ENCODE results near the gene TGFB1I1. TPM values are rescaled to one million over a fixed set of nuclear protein-coding genes. Genes with fewer than 3 reads are reported as not detected.
"Not testable (repeated sequence)": the region's sequence is repeated elsewhere in the genome, so short reads cannot be mapped to it uniquely, and the experiment has no call there.

Gene TGFB1I1
- total RNA-seq, 1 donor, result 9.4 TPM

- DNase-seq (ENCODE audit: low read depth in 2 of 3, low spot score in 2 of 3), result peak in 1 of 3 donors; percentile 47
These were observed 4.7 kb upstream of the TGFB1I1 start for GRCh38 chr16:31467151-31467773.

- no peak for DNase-seq (ENCODE audit: low read depth in 2 of 3, low spot score in 2 of 3)
These were observed 4.1 kb upstream of the TGFB1I1 start for GRCh38 chr16:31467858-31468257.

GRCh38 chr16:31470615-31471014 is 1.3 kb upstream of the TGFB1I1 start:
- DNase-seq (ENCODE audit: low read depth in 2 of 3, low spot score in 2 of 3), result no peak

- no peak for DNase-seq (ENCODE audit: low read depth in 2 of 3, low spot score in 2 of 3)
These were observed 594 bp upstream of the TGFB1I1 start for GRCh38 chr16:31471241-31471874.

- DNase-seq (ENCODE audit: low read depth in 2 of 3, low spot score in 2 of 3), result peak in 2 of 3 donors; percentile 83 to 85
These were observed 804 bp downstream of the TGFB1I1 start for GRCh38 chr16:31472709-31473203.

GRCh38 chr16:31473264-31473984 is 1.5 kb downstream of the TGFB1I1 start:
- DNase-seq (ENCODE audit: low read depth in 2 of 3, low spot score in 2 of 3), result no peak

GRCh38 chr16:31474173-31474714 is 2.3 kb downstream of the TGFB1I1 start:
- no peak for DNase-seq (ENCODE audit: low read depth in 2 of 3, low spot score in 2 of 3)

GRCh38 chr16:31474773-31475738 is 3.1 kb downstream of the TGFB1I1 start:
- DNase-seq (ENCODE audit: low read depth in 2 of 3, low spot score in 2 of 3), result no peak

- no peak for DNase-seq (ENCODE audit: low read depth in 2 of 3, low spot score in 2 of 3)
These were observed 4.0 kb downstream of the TGFB1I1 start for GRCh38 chr16:31475946-31476302.

GRCh38 chr16:31476303-31477219 is 4.6 kb downstream of the TGFB1I1 start:
- peak; percentile 59 to 82 (median 80) for DNase-seq (ENCODE audit: low read depth in 2 of 3, low spot score in 2 of 3)

- DNase-seq (ENCODE audit: low read depth in 2 of 3, low spot score in 2 of 3), result peak in 2 of 3 donors; percentile 58 to 61
These were observed 5.6 kb downstream of the TGFB1I1 start for GRCh38 chr16:31477220-31478216.

GRCh38 chr16:31478956-31479355 is 7.0 kb downstream of the TGFB1I1 start:
- DNase-seq (ENCODE audit: low read depth in 2 of 3, low spot score in 2 of 3), result no peak

- no peak for DNase-seq (ENCODE audit: low read depth in 2 of 3, low spot score in 2 of 3)
These were observed 7.8 kb downstream of the TGFB1I1 start for GRCh38 chr16:31479751-31480150.

GRCh38 chr16:31480851-31481536 is 9.0 kb downstream of the TGFB1I1 start:
- no peak for DNase-seq (ENCODE audit: low read depth in 2 of 3, low spot score in 2 of 3)

- DNase-seq (ENCODE audit: low read depth in 2 of 3, low spot score in 2 of 3), result no peak
These were observed 11.1 kb downstream of the TGFB1I1 start, which contains the start of gene SLC5A2 for GRCh38 chr16:31483081-31483480. TSS of gene SLC5A2 (plus strand) at chr16:31483123. CDS start at chr16:31483137, 14 bp downstream.

- not testable (repeated sequence) for DNase-seq (ENCODE audit: low read depth in 2 of 3, low spot score in 2 of 3)
These were observed 12.1 kb downstream of the TGFB1I1 start for GRCh38 chr16:31484048-31484447.

- DNase-seq (ENCODE audit: low read depth in 2 of 3, low spot score in 2 of 3), result no peak
These were observed 12.7 kb downstream of the TGFB1I1 start for GRCh38 chr16:31484491-31485171.

Data from hematopoietic multipotent progenitor cell (in vitro differentiated cells).